ENCODE data around the gene C4BPA.

Gene C4BPA

DNA sequence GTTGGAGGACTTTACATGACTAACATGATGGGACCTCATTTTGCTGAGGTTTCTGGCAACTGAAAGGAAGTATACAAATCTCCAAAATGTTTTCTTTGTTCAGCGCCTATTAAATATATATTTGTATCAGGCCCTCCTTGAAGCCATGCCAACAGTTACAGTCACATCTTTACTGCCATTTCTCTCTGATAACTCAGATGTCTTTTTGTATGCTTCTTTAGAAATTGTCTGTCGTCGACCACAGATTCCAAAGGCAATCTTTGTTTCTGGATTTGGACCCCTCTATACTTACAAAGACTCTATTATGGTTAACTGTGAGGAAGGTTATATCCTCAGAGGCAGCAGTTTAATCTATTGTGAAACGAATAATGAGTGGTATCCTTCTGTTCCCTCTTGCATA lies 69.4 kb downstream of the C4BPA start:
- no peak overlapping the region for H2AFZ ChIP-seq (ENCODE audit: low read length)
- H3K36me3 ChIP-seq (replicated peaks; ENCODE audit: insufficient read depth, low read length) = no peaks in the 10 kb centered on the region
- no peak overlapping the region for H3K4me2 ChIP-seq (ENCODE audit: low read depth, low read length)
- H3K9ac ChIP-seq (ENCODE audit: low read length) = no peak overlapping the region
- H3K4me1 ChIP-seq (ENCODE audit: low read length) = 0 out of 2 replicates have a peak, but pooled peaks cover 5% of the 10 kb centered on the region
- no peak for DNase-seq
- H3K4me3 ChIP-seq (ENCODE audit: low read length) = no peak overlapping the region
- no peaks in the 10 kb centered on the region for H3K9me3 ChIP-seq (replicated peaks; ENCODE audit: insufficient read depth, low read length)
- TF ChIP-seq EZH2phosphoT487 (IDR thresholded peaks at IDR 0.05; ENCODE audit: low read length) (no peak), EZH2 (optimal IDR thresholded peaks at IDR 0.05; ENCODE audit: low read depth, low read length) (no peak)
- no peaks in the 10 kb centered on the region for H3K9me2 ChIP-seq (replicated peaks; ENCODE audit: insufficient read depth, low read length)
- no peak overlapping the region for H3K27ac ChIP-seq (ENCODE audit: low read length)
- no peaks in the 10 kb centered on the region for H4K20me1 ChIP-seq (ENCODE audit: insufficient read depth, low read length)
- H3F3A ChIP-seq (ENCODE audit: insufficient read depth, low read length) = no peaks in the 10 kb centered on the region
- H3K79me2 ChIP-seq (ENCODE audit: low read length) = no peaks in the 10 kb centered on the region
- no peaks in the 10 kb centered on the region for H3K27me3 ChIP-seq (replicated peaks; ENCODE audit: insufficient read depth, low read length)

GRCh38 chr1:207174913-207175312 lies 70.9 kb downstream of the C4BPA start:
- H4K20me1 ChIP-seq (ENCODE audit: insufficient read depth, low read length) = no peaks in the 10 kb centered on the region
- no peaks in the 10 kb centered on the region for H3K9me3 ChIP-seq (replicated peaks; ENCODE audit: insufficient read depth, low read length)
- H3K27ac ChIP-seq (ENCODE audit: low read length) = no peak overlapping the region
- no peaks in the 10 kb centered on the region for H3F3A ChIP-seq (ENCODE audit: insufficient read depth, low read length)
- TF ChIP-seq, protein P1, sequence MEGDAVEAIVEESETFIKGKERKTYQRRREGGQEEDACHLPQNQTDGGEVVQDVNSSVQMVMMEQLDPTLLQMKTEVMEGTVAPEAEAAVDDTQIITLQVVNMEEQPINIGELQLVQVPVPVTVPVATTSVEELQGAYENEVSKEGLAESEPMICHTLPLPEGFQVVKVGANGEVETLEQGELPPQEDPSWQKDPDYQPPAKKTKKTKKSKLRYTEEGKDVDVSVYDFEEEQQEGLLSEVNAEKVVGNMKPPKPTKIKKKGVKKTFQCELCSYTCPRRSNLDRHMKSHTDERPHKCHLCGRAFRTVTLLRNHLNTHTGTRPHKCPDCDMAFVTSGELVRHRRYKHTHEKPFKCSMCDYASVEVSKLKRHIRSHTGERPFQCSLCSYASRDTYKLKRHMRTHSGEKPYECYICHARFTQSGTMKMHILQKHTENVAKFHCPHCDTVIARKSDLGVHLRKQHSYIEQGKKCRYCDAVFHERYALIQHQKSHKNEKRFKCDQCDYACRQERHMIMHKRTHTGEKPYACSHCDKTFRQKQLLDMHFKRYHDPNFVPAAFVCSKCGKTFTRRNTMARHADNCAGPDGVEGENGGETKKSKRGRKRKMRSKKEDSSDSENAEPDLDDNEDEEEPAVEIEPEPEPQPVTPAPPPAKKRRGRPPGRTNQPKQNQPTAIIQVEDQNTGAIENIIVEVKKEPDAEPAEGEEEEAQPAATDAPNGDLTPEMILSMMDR (IDR thresholded peaks at IDR 0.05; ENCODE audit: low read length) = no peak
- TF ChIP-seq EZH2phosphoT487 (IDR thresholded peaks at IDR 0.05; ENCODE audit: low read length) = no peak
- TF ChIP-seq EZH2 (optimal IDR thresholded peaks at IDR 0.05; ENCODE audit: low read depth, low read length) = no peak
- no peak overlapping the region for H3K4me3 ChIP-seq (ENCODE audit: low read length)
- H3K27me3 ChIP-seq (replicated peaks; ENCODE audit: insufficient read depth, low read length) = no peaks in the 10 kb centered on the region
- H2AFZ ChIP-seq (ENCODE audit: low read length) = no peak overlapping the region
- no peak overlapping the region for H3K9ac ChIP-seq (ENCODE audit: low read length)
- H3K4me2 ChIP-seq (ENCODE audit: low read depth, low read length) = no peak overlapping the region
- H3K36me3 ChIP-seq (replicated peaks; ENCODE audit: insufficient read depth, low read length) = no peaks in the 10 kb centered on the region
- no peaks in the 10 kb centered on the region for H3K79me2 ChIP-seq (ENCODE audit: low read length)
- no peak for DNase-seq
- 0 out of 2 replicates have a peak, but pooled peaks cover 5% of the 10 kb centered on the region for H3K4me1 ChIP-seq (ENCODE audit: low read length)
- H3K9me2 ChIP-seq (replicated peaks; ENCODE audit: insufficient read depth, low read length) = no peaks in the 10 kb centered on the region

DNA sequence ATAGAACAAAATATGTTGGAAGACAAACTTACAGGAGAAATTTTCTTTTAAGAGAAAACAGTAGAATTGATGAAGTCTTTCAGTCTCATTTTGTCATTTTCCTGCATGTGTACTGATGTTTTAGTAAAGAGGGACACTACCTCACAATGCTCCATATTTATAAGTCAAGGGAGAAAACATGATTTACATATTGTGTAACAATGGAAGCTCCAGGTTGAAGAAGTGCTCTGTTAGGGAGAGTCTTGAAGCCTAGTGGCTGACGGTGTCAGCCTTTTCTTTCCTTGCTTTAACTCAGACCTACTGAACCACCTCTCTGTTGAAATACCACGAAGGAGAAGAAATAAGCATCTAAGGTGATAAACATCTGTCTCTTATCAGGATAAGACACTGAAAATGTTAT lies 75.0 kb downstream of the C4BPA start:
- H3K4me2 ChIP-seq (ENCODE audit: low read depth, low read length) = no peak overlapping the region
- H3K4me3 ChIP-seq (ENCODE audit: low read length) = no peak overlapping the region
- no peaks in the 10 kb centered on the region for H3F3A ChIP-seq (ENCODE audit: insufficient read depth, low read length)
- no peak for DNase-seq
- H3K36me3 ChIP-seq (replicated peaks; ENCODE audit: insufficient read depth, low read length) = no peaks in the 10 kb centered on the region
- H4K20me1 ChIP-seq (ENCODE audit: insufficient read depth, low read length) = no peaks in the 10 kb centered on the region
- H3K9me2 ChIP-seq (replicated peaks; ENCODE audit: insufficient read depth, low read length) = no peaks in the 10 kb centered on the region
- TF ChIP-seq EZH2phosphoT487 (IDR thresholded peaks at IDR 0.05; ENCODE audit: low read length) (no peak), EZH2 (optimal IDR thresholded peaks at IDR 0.05; ENCODE audit: low read depth, low read length) (no peak)
- TF ChIP-seq, protein P1 (IDR thresholded peaks at IDR 0.05; ENCODE audit: low read length) = no peak
- no peaks in the 10 kb centered on the region for H3K9me3 ChIP-seq (replicated peaks; ENCODE audit: insufficient read depth, low read length)
- H3K9ac ChIP-seq (ENCODE audit: low read length) = no peak overlapping the region
- no peak overlapping the region for H2AFZ ChIP-seq (ENCODE audit: low read length)
- no peaks in the 10 kb centered on the region for H3K4me1 ChIP-seq (ENCODE audit: low read length)
- no peaks in the 10 kb centered on the region for H3K27me3 ChIP-seq (replicated peaks; ENCODE audit: insufficient read depth, low read length)
- H3K27ac ChIP-seq (ENCODE audit: low read length) = no peak overlapping the region
- no peaks in the 10 kb centered on the region for H3K79me2 ChIP-seq (ENCODE audit: low read length)

DNA sequence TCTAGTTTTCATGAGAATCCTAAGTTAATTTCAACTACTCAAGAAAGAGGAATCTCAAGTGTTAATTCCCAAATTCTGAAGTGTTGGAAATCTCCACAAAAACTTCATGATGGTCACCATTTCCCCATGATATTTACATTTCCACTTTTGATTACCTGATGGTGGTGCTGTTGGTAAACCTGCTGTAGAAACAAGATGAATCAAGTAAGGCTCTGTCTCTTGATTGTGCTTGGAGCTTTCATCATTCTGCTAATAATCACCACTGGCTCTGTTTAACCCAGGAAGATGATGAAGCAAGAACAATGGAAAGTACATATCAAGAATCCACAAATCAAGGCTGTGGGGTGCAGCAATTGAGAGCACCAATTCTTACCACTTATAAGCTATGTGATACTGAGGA lies 77.8 kb downstream of the C4BPA start:
- no peak for DNase-seq
- Histone ChIP-seq H3K9me3 (replicated peaks; ENCODE audit: insufficient read depth, low read length) (no peaks in the 10 kb centered on the region), H3K27ac (ENCODE audit: low read length) (no peak overlapping the region), H3K9ac (ENCODE audit: low read length) (no peak overlapping the region), H3K27me3 (replicated peaks; ENCODE audit: insufficient read depth, low read length) (no peaks in the 10 kb centered on the region), H2AFZ (ENCODE audit: low read length) (no peak overlapping the region), H3F3A (ENCODE audit: insufficient read depth, low read length) (no peaks in the 10 kb centered on the region), H3K4me3 (ENCODE audit: low read length) (no peak overlapping the region), H3K4me2 (ENCODE audit: low read depth, low read length) (no peak overlapping the region), H3K36me3 (replicated peaks; ENCODE audit: insufficient read depth, low read length) (no peaks in the 10 kb centered on the region), H3K79me2 (ENCODE audit: low read length) (no peaks in the 10 kb centered on the region), H3K4me1 (ENCODE audit: low read length) (no peaks in the 10 kb centered on the region), H3K9me2 (replicated peaks; ENCODE audit: insufficient read depth, low read length) (no peaks in the 10 kb centered on the region), H4K20me1 (ENCODE audit: insufficient read depth, low read length) (no peaks in the 10 kb centered on the region)
- TF ChIP-seq EZH2 (optimal IDR thresholded peaks at IDR 0.05; ENCODE audit: low read depth, low read length) = no peak
- TF ChIP-seq, protein P1 (IDR thresholded peaks at IDR 0.05; ENCODE audit: low read length) = peak; percentile 32
